Lower leg skin (tissue), 4 donors: ENCODE measurements around the gene ADGRL3. TPM values are rescaled to one million over a fixed set of nuclear protein-coding genes. Genes with fewer than 3 reads are reported as not detected.

ENCODE experiments used
- DNase-seq, 2 donors: peaks; one replicate each; pipeline ENCODE4 v3.0.0-alpha.2; 2019; ENCODE audit warnings: low spot score in 2 of 2
- H3K4me3 ChIP-seq: fragments of 200-600 bp; sonication (generic); 2 replicates; pipeline ENCODE4 v1.5.1; 2017; ENCODE audit warnings: mild to moderate bottlenecking, low read depth; ENCODE audit not compliant: poor library complexity, severe bottlenecking
- POLR2A ChIP-seq, 2 donors: fragments of 450-650 bp; IDR thresholded peaks; one replicate each; pipeline ENCODE4 v1.6.1; 2016 to 2017; ENCODE audit warnings: antibody characterized with exemption in 2 of 2, mild to moderate bottlenecking in 1 of 2, moderate library complexity in 1 of 2
- WGBS, 2 donors: methylation state at CpG; one replicate each; pipeline ENCODE4 v1.1.5; 2018; 5-methylcytosine and 5-hydroxymethylcytosine counted together
- intact Hi-C: fragments of 100-400 bp; cut with DNase I; formaldehyde crosslinking; loops from one replicate; pipeline ENCODE4 v1.15.0; 2023; ENCODE audit warnings: low total_unique reads
- total RNA-seq, 4 donors: library from RNA; depleted of rRNA; stranded (reverse); fragments of >200 nt; gene quantifications; one replicate each; pipeline ENCODE4 v1.1.0, GENCODE V29; 2016
- TF ChIP-seq, protein P1 (sequence below), 3 donors: fragments of 450-650 bp; IDR thresholded peaks; one replicate each; pipeline ENCODE4 v1.5.1; 2016; ENCODE audit warnings: antibody characterized with exemption in 3 of 3, mild to moderate bottlenecking in 3 of 3, moderate library complexity in 2 of 3

Gene ADGRL3
- total RNA-seq, 4 donors from 2014 or later, result 1.8 to 21.2 (median 8.2) TPM

DNA sequence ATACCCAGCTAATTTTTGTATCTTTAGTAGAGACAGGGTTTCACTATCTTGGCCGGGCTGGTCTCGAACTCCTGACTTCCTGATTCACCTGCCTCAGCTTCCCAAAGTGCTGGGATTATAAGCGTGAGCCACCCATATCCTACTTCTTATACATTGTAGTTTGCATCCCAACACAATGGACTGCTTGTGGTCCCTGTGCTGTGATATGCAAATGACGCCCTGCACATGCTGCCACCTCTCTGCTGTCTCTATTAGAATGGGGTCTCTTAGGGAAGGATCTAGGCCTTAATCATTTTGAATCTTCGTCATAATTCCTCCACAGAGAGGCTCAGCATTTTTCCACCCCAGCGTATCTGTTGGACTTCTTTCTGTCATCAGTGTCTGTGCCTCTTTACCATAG is 595.9 kb downstream of the ADGRL3 start:
- WGBS, 2 donors, result 83 to 88% methylated on average over 6 of the region's 6 CpGs
- no peak for TF ChIP-seq POLR2A (IDR thresholded peaks at IDR 0.05)
- TF ChIP-seq, protein P1, sequence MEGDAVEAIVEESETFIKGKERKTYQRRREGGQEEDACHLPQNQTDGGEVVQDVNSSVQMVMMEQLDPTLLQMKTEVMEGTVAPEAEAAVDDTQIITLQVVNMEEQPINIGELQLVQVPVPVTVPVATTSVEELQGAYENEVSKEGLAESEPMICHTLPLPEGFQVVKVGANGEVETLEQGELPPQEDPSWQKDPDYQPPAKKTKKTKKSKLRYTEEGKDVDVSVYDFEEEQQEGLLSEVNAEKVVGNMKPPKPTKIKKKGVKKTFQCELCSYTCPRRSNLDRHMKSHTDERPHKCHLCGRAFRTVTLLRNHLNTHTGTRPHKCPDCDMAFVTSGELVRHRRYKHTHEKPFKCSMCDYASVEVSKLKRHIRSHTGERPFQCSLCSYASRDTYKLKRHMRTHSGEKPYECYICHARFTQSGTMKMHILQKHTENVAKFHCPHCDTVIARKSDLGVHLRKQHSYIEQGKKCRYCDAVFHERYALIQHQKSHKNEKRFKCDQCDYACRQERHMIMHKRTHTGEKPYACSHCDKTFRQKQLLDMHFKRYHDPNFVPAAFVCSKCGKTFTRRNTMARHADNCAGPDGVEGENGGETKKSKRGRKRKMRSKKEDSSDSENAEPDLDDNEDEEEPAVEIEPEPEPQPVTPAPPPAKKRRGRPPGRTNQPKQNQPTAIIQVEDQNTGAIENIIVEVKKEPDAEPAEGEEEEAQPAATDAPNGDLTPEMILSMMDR (IDR thresholded peaks at IDR 0.05), result no peak
- DNase-seq, result no peak
- H3K4me3 ChIP-seq, result no peak overlapping the region
- intact Hi-C loops, result no loop called here

DNA sequence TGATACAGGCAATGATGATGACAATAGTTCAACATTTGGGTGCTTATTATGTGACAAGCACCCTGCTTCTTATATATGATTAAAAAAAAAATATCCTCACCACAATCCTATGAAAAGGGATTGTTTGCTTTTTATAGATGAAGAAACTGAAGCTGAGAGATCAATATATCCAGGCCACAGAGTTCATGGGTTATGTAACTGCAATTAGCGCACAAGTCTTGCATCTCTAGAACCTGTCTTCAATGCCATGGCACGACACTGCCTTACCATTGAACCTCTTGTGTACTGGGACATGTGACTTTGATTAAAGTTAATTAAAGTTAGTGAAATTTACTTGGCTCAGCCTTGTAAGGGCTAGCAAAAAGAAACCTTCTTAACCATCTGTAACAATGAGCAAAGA is 599.7 kb downstream of the ADGRL3 start:
- intact Hi-C loops, result no loop called here
- DNase-seq, result no peak
- no peak overlapping the region for H3K4me3 ChIP-seq
- 35 to 78% methylated on average over 2 of the region's 2 CpGs for WGBS, 2 donors
- TF ChIP-seq, protein P1 (IDR thresholded peaks at IDR 0.05), result no peak
- no peak for TF ChIP-seq POLR2A (IDR thresholded peaks at IDR 0.05)

DNA sequence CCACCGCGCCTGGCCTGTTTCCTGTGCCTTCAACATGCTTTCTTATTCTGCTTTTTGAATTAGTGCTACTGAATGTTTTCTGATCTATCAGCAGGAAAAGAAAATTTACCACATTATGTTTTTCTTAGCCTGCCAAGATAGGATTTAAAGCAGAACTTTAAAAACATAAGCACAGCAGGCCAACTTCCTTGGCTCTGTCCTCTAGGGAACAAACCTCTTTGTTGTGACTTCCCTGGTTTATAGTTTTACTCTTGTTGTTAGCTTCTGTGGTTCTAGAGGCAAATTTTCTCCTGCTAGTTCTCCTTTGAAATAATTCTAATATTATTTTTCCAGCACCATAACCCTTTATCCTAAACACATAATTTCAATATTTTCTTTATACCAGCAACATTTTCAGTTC is 605.1 kb downstream of the ADGRL3 start:
- intact Hi-C loops, result no loop called here
- no peak for DNase-seq
- TF ChIP-seq POLR2A (IDR thresholded peaks at IDR 0.05), result no peak
- TF ChIP-seq, protein P1 (IDR thresholded peaks at IDR 0.05), result no peak
- 85 to 94% methylated on average over 2 of the region's 2 CpGs for WGBS, 2 donors
- no peak overlapping the region for H3K4me3 ChIP-seq

DNA sequence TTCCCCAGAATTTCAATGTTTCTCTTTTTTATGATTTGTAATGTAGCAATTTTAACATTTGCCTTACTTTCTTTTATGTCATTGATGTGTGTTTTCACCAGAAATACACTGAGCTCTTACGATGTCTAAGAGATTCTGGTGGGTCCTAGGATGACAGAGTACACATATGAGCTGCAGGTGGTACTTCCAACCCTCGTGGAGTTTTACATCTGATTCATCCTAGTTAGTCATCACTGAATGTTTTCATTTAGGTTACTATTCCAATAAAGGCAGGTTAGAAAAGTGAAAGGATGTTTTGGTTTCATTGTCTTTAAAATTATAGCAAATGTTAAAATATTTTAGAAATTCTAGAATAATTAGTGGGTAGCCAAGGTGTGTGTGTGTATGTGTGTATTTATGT is 605.9 kb downstream of the ADGRL3 start:
- WGBS, 2 donors, result 40 to 56% methylated on average over 2 of the region's 2 CpGs
- TF ChIP-seq, protein P1 (IDR thresholded peaks at IDR 0.05), result no peak
- TF ChIP-seq POLR2A (IDR thresholded peaks at IDR 0.05), result no peak
- intact Hi-C loops, result no loop called here

DNA sequence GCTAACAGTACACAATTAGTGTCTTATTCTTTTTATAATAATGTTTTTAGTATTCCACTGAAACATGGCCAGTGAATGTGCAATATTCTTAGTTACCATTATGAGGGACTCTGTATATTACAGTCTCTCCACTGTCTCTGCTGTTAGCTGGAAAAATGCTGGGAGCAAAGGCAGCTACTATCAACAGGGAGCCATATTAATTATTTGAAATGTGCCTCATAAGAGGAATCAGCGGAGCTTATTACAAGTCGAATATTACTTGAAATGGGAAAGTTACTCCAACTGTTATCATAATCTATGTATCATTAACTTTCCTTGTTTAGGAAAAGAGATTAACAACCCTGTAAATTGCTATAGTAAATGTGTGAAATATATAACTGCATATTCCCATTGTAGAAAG is 612.0 kb downstream of the ADGRL3 start:
- WGBS, 2 donors, result 44 to 95% methylated on average over 2 of the region's 2 CpGs
- intact Hi-C loops, result no loop called here

More for the DNA sequence above, 605.9 kb downstream of the ADGRL3 start:
- H3K4me3 ChIP-seq, result no peak overlapping the region
- no peak for DNase-seq

DNA sequence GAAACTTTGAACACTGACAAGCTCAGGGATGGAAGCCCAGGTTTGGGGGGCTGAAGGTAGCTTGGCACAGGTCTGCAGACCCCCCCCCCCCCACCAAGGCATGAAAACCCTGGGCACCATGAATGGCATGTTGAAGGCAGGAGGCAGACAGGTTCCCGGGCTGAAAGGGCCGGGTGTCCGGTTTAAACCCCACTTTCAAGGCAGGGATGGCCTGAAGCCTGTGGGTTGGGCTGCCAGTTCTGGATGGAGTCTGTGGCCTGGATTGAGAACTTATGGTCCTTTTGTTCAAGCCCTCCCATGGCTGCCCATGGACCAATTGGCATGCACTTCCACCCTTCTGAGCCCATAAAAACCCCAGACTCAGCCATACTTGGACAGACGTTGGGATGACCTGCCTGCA is 616.9 kb downstream of the ADGRL3 start:
- no peak for DNase-seq
- TF ChIP-seq, protein P1 (IDR thresholded peaks at IDR 0.05), result no peak
- no peak for TF ChIP-seq POLR2A (IDR thresholded peaks at IDR 0.05)
- 90% methylated on average over 3 to 4 of the region's 4 CpGs for WGBS, 2 donors
- H3K4me3 ChIP-seq, result no peak overlapping the region
- intact Hi-C loops, result no loop called here

More for the DNA sequence above, 612.0 kb downstream of the ADGRL3 start:
- TF ChIP-seq, protein P1 (IDR thresholded peaks at IDR 0.05), result no peak
- no peak for TF ChIP-seq POLR2A (IDR thresholded peaks at IDR 0.05)
- no peak for DNase-seq
- H3K4me3 ChIP-seq, result no peak overlapping the region
